ENCODE results near the gene ADIPOR2.

- TF ChIP-seq CTCF (conservative IDR thresholded peaks at IDR 0.05 in 1 of 2, IDR thresholded peaks at IDR 0.05 in 1 of 2; ENCODE audit: extremely low read depth in 1 of 2, insufficient read depth in 1 of 2, low read depth in 1 of 2, low read length in 2 of 2): no peak
- no peak for TF ChIP-seq EZH2 (IDR thresholded peaks at IDR 0.05; ENCODE audit: borderline replicate concordance, low read length)
Measured at GRCh38 chr12:1666685-1667162, 24.1 kb upstream of the ADIPOR2 start.
